GM19324 (cell line): ENCODE results near the gene CREB1.

Experiments
- ATAC-seq: cut with Tn5 transposase; IDR thresholded peaks from one replicate; pipeline ENCODE4 v1.9.1; 2021; ENCODE audit warnings: mild to moderate bottlenecking, moderate library complexity; ENCODE audit not compliant: unreplicated experiment, low FRiP score

The CREB1 gene

DNA sequence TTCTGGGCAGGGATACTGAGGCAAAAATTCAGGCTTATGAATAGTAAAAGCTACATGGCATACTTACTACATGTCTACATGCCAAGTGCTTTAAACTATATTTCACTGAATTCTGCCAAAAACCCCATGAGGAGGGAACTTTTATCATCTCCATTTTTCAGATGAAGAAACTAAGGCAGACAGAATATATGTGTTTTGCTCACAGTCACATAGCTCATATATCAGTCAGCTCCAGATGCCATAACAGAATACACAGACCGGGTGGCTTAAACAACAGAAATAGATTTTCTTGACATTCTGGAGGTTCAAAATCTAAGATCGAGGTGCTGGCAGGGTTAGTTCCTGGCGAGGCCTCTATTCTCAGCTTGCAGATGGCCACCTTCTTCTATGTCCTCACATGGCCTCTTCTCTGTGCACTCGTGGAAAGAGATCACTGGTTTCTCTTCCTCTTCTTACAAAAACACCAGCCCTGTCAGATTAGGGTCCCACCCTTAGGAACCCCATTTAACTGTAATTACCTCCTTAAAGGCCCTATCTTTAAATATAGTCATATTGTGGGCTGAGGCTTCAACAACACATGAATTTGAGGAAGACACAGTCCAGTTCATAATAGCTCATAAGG is 27.1 kb upstream of the CREB1 start:
- peak; percentile 44 for ATAC-seq

DNA sequence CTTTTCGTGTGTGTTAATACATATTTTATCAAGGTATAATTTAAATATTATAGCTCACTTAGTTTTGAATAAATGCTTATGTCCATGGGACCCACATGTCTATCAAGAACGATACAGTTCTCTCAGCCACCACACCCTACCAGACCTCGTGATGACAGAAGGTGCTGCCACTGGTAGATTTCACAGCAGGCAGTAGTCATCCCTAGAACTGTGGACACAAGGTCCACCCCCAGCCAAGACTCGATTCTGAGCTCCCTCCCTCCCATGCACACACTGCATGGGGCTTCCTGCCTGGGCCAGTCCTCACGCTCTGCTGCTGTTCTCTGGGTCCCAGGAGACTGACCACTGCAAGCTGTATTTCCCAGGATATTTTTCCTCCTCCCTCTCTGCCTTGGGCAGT is 26.5 kb upstream of the CREB1 start:
- peak; percentile 21 for ATAC-seq

DNA sequence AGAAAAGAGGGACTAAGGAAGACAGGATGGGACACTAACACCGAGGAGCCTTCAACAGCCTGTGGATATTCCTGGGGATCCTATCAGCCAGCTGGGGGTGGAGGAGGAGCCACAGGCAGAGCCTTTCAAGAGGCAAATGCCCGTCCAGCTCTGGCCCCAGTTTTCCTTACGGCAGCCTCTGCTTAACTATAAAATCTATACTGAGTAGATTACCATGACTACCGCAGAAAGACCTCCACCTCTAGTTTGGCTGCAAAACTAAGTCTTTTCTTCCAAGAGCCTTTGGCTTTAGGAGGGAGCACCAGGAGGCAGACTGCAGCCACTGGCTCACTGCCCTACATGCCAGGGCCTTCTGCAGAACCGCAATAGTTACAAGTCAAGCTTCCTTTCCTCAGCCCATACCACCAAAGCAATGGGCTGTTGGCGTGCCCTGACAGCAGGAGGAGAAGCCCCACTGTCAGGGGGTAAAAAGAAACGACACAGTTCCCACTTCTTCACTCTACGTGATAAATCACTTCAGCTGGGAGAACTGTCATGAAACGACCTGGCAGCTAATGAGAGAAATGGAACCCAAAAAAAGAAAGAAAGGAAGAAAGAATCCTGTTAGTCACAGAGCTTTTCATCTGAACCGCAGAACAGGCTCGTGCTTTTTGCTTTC is 25.1 kb upstream of the CREB1 start:
- no peak for ATAC-seq

DNA sequence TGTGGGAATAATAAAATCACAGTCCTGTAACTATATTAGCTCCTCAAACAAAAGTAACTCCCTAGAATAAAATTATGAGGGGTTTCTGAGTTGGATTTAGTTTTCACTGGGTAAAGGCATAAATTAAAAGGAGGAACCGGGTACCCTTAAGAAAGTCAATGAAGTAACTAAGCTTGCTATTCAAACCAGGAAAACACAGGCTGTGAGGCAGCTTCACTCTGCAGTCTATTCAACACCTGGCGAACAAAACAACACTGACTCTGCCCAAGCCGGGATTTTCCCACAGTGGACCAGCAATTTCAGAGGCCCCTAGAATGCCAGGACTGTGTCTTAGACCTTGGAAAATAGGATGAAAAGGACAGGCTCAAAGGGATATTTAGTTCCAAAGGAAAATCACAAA is 24.6 kb upstream of the CREB1 start:
- no peak for ATAC-seq

DNA sequence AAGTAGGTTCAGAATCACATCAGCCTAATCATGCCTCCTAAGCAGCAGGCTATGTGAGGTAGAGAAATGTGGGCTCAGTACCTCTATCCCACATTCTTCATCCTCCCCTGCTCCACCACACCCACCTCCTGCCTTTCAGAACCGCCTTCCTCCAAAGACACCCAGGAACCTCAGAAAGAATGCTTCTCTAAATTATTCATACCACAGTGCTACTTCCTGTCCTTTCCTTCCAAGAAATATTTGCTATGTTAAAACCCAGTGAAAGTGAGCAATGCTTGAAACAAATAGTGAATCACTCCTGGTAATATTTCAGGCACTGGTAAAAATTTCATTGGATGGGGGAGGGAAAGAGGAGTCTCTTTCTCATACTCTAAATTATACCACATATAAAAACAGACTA is 24.0 kb upstream of the CREB1 start:
- ATAC-seq: no peak

DNA sequence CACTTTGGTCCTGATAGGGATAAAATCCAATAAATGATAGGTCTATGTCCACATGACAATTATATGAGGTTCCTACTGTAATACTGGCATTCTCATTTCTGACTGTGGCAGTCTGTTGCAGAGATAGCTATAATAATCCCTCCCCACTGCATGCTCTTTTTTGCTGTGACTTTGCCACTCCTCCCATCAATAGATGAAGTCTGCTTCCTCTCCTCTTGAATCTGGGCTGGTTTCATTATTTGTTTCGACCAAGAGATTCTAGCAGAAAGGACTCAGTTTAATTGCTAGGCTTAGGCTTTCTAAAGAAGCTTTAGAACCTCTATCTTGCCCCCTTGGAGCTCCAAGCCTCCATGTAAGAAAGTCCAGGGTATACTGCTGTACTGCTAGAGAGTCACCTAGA is 23.3 kb upstream of the CREB1 start:
- ATAC-seq: peak; percentile 47

DNA sequence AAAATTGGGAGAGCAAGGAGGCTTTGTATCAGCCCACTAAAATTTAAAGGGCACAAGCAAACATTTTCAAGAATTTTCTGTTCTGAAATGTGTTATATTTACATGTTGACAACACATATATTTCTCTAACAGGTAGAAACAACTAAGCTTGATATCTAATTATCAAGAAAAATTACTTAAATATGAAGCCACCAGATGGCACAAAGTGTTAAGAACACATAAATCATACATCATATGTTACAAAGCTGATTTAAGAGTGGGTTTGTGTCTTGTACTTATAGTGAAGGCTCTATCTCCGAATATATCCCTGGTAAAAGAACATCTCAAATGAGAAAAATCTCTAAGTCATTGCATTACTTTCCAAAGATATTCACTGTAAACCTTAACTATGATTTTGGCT is 19.6 kb upstream of the CREB1 start:
- ATAC-seq: no peak

DNA sequence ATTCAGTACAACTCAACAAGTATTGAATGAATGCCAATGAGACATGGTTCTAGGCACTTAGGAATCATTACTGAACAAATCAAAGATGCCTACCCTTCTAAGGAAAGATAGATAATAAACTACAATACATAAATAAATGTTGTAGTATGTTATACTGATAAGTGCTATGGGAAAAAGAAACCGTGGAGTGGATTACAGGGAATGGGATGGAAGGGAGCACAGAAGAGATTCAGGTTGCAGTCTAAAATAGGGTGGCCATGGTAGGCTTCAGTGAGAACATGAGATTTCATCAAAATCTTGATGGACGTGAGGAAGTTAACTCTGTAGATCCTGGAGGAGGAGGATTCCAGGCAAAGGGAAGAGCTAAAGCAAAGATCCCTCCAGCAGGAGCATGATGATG is 17.9 kb upstream of the CREB1 start:
- ATAC-seq: no peak

DNA sequence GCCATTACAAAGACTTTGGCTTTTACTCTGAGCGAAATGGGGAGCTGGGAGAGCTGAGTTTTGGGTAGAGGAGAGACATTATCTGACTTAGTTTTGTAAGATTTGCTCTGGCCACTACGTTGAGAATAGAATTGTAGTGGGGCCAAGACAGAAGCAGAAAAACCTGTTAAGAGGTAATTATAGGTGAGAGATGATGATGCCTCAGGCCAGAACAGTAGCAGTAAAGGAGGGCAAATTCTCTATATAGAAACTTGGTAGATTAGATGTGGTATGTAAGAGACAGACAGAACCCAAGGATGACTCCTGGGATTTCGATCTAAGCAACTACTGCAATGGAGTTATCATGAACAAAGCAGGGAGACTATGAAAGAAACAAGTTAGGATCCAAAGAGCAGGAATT is 17.4 kb upstream of the CREB1 start:
- no peak for ATAC-seq

DNA sequence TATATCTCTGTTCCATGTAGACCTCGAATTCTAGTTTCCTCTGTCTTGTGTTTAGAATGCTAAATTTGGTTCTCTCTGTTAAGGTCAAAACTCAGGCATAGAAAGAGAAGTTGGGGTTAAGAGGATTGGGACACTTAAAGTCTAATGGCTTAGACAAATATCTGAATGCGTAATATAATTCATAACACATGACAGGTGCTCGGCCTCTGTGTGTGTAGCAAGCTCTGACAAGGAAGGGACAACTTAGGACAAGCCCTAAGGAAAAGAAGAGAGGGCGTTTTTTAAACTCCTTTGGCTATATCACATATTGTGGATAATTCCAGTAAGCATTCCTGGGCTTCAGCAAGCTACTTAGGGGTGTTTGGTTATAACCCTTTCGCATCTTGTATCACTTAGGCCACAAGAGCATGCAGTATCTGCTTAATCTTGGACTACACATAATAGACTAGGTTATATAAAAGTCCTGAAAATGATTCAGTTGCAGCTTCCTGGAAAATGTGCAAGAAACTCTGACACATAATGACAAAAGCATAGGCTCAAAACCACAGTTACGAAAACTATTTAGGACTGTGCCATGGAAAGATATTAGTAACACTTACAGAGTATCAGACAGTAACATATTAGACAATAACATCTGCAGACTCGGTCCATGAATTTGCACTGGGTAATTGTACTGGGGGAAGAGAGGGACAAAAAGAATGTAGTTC is 16.1 kb upstream of the CREB1 start:
- no peak for ATAC-seq

DNA sequence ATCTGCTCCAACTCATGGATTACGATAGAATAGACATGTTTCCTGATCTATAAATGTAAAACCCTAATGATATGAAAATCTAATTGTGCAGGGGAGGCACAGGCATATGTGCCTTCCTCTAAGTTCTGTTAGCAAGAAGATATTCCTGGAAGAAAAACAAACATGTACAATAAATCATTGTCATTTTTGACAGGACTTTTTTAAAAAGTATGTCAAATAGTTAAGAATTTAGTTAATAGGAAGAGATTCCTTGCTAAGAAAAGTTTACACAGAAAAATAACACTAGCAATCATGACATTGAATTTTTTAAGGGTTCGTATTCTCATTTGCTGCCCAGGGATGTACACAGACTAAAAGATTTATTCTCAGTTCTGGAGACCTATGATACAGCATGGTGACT is 15.3 kb upstream of the CREB1 start:
- no peak for ATAC-seq

DNA sequence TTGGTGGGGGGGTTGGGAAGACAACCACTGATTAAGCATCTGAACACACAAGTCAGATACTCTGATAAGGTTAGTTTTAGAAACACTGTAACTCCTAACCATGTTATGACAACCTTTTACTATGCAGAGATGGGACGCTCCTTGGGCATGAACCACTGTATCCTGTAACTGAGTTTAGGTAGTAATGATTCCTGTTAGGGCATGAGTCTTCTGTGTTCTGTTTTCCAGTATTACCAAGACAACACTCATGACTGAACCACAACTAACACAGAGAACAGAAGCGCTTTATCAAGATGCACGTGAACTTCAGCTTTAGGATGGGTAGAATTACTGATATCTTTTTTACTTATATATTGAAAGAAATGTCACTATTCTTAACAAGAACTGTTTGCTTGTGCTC is 14.1 kb upstream of the CREB1 start:
- no peak for ATAC-seq

DNA sequence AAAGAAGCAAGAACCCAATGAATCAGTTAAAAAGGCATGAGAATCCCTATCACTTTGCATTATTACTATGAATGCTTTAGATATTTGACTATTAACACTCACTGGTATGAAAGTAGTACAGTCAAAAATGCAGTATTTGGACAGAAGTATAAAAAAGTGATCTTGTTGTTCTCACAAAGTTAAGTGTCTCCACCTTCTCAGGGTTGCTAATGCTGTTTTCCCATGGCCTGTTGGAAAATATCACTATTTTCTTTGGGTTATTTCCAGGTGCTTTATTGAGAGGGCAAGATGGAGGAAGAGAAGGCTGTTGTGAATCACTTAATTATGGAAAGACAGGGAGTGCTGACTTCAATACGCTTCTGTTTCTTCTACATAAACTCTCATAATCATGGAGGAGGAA is 13.6 kb upstream of the CREB1 start:
- ATAC-seq: no peak

DNA sequence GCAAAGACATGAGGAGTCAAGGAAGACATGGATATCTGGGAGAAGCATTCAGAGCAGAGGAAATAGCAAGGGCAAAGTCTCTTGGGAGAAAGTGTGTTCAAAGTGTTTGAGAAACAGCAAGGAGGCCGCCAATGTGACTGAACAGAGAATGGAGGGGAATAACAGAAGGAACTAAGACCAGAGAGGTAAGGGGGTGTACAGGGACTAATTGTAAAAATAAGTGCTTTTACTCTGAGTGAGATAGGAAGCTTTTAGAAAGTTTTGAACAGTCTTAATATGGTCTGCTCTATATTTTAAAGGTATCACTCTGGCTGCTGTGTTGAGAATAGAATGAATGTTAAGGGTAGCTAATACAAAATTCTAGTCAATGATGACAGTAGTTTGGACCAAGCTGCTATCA is 6.8 kb upstream of the CREB1 start:
- ATAC-seq: no peak

DNA sequence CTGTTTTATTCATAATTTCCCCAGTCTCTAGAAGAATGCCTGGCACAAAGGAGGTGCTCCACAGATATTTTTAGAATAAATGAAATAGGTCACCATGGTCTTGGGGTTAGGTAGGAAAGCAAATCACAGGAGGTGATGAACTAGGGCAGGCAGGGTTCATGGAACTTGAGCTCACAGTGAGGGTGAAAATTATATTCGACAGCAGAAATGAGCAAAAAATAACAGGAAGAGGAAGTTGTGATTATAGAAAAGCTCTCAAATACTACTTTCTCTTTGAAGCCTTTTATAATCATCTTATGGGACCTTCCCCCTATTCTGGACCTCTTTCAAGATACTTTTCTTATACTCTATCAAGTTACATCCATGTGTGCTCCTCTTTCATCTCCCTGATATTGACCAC is 4.5 kb upstream of the CREB1 start:
- ATAC-seq: no peak

DNA sequence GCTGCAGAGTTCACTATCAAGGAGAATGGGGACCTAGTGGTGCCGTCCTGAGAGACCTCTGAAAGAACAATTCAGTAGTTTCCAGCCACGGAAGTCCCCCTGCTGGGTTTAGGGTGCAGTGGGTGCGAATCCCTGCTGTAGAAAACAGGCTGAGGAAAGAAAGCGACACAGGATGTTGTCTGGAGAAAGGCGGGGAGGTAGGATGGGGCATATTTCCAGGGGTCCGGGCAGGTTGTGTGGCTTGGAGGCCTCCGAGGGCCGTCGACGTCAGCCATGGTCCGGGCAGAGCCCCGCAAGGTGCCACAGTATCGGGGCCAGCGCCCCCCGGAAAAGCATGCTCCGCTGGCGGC is 807 bp upstream of the CREB1 start:
- ATAC-seq: peak; percentile 12

DNA sequence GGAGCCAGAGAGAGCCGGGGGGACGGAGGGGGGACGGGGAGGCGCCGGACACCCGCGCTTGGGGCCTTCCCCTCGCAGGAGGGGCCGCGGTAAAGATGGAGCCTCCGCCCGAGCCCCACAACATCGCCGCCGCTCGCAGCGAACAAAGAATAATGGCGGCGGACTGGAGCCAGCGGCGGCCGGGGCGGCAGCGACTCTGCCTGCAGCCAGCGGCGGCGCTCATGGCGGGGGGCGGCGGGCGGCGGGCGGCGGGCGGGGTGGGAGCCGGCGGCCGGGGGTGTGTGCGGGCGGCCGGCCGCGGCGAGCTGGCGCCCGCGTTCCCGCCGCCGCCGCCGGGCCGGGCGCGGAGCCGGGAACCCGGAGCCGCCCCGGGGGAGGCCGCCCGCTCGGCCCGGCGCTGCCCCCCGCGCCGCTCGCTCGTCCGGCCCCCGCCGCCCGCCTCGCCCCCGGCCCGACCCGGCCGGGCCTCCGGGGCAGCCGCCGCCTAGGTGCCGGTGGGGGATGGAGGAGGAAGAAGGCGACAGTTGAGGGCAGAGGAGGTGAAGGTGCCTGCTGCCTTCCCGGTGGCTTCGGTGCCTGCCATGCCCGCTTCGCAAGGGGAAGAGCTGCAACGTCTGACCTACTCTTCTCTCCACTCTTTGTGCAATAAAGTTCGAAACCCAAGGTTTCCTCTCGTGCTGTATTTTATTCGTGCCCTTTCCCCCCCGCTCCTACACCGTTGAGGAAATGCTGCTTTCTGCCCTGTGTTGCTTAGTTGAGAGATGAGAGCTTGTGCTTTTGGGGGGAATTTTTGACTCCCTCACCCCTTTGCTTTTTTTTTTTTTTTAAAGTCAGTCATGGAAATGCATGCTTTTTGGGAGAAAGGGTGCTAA is 634 bp downstream of the CREB1 start:
- peak; percentile 17 for ATAC-seq

DNA sequence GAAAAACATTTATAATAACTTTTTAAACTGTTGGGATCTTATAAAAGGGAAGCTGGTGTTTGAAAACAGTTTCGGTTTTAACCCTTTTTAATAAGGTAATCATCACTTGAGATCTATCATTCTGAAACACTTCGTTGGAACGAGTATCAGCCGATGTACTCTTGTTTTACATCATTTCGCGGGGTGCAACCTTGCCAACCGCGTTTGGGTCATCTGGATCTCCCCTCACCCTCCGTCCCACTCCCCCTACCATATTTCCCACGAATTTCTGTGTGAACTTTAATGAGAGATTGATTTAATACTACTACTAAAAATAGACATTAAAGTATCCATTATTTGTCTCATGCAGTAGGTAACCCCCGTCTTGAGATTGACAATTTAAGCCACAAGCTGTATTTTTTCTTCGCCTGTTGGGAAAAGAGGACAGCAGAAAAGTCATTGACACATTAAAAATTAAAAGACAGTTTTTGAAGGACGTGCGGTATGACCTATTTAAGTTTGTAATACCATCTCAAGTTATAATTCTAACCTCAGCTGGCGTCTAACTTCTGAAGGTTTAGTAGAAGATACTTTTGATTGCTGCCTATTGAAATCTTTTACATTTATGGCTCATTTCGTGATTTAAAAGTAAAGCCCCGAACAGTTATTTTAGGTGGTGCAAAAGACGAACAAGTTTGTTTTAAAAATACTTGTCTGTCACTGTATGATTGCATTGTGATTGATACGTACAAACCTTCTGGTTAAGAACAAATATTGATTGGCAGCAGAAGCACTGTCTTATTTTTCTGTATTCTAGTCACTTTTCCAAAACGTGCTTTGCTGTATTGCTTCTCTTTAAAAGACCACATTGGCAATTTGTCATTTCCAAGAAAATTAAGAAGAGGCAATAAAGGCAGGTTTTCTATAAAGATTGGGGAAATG is 1.5 kb downstream of the CREB1 start:
- ATAC-seq: no peak

DNA sequence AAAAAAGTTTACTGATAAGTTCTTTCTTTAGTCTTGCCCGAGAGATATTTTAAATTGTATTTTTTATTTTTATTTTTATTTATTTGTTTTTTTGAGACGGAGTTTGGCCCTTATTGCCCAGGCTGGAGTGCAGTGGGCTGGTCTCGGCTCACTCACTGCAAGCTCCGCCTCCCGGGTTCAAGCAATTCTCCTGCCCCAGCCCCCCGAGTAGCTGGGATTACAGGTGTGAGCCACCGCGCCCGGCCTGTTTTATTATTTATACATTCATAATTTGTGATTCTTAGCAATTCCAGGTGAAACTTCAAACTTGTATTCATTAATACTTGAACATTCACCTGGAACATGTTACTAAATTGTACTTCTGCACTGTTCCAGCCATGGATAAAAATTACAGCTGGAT is 2.9 kb downstream of the CREB1 start:
- ATAC-seq: no peak

DNA sequence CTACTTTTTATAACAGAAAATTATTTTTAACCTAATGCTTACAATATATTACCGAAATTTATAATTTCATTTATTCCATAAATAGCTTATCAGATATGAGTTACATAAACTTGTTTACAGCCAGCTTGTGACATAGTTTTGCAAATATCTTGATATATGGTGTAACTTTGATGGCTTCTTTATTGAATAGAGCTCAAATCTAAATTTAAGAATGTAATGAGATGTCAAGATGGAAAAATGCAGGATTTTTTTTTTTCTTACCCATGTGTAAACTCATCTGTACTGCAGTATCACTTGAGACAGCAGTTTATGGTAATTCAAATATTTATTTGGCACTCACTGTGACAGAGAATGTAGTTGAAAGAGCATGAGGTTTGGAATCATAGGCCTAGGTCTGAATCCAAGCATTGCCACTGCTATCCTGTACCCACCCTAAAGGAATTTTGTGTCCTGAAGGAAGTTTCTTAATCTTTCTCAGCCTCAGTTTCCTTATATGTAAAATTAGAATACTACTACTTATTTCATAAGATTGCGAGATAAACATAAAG is 3.8 kb downstream of the CREB1 start:
- ATAC-seq: no peak
